HG03442 (cell line): ENCODE measurements around the gene PRIMA1.

ENCODE experiments used
- ATAC-seq: cut with Tn5 transposase; IDR thresholded peaks from one replicate; pipeline ENCODE4 v1.9.1; 2021; ENCODE audit warnings: mild to moderate bottlenecking, moderate library complexity; ENCODE audit not compliant: unreplicated experiment

The PRIMA1 gene

GRCh38 chr14:93734086-93734822 lies 54.0 kb downstream of the PRIMA1 start:
- no peak for ATAC-seq

DNA sequence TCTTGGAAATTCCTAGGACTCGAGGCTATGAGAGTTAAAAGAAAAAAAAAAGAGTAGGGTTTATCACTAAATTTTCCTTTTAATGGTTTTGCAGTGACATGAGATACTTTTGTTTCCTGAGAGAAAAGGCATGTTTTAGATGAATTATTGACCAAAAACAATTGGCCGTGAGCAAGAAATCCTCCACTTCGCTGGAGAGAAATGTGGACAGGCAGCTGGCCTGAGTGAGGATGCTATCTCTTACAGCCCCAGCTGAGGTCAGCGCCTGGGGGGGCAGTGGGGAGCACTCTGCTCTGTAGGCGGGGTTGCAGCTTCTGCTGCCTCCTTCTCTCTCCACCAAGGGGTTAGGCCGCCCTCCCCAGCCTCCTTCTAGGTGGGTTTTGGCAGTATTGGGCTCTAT lies 54.7 kb downstream of the PRIMA1 start:
- no peak for ATAC-seq

DNA sequence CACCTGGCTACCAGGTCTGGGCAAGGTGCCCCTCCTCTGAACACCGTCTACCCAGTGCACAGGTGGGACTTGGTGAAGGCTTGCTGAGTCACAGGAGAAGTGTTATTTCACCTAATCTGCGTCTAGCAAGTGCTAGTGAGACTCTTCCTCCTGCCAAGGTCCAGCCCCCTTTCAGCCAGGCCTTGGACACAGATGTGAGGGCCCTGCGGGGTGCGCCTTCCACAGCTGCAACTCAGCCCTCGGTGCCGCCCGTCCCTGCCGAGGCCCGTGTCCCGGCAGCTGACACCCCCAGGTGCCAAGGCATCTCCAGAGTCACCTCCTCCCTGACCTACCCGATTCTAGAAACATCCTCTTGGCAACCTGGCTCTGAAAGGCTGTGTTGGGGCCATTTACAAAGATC lies 55.1 kb downstream of the PRIMA1 start:
- ATAC-seq, result no peak

DNA sequence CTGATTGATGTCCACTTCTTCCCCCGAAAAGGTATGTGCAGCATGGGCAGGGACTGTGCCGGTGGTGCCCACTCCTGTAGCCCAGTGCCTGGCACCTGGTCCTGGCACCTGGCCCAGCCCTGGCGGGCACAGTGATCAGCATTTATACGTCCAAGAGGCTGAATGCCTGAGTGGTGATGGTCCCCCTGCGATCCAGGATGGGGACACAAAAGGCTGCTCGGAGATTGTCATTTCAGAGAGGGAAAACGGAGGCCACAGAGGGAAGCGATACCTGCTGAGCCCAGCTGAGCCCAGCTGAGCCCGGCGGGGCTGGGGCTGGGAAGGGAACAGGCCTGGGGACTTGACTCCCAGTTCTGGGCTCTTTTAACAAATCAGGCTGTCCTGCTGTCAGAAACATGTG lies 55.8 kb downstream of the PRIMA1 start:
- ATAC-seq, result no peak

DNA sequence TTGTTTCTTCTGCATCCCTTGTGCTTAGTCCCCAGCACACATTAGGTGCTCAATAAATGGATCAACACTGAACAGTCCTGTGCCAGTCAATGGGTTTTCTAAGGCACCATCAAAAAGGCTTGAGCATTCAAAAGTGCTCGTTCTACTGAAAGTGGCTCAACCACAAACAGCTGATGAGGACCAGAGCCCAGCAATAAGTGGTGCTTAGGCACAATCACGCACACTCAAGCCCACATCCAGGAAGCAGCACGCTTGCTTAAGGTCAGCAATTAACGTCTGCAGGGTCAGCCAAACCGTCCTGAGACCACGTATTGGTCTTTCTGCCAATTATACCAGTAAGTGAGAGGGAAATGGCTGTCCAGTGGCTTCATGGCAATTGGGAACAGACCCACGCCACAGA lies 56.5 kb downstream of the PRIMA1 start:
- ATAC-seq, result no peak

- no peak for ATAC-seq
Measured at GRCh38 chr14:93729993-93730392, 58.3 kb downstream of the PRIMA1 start.

GRCh38 chr14:93728651-93729016 lies 59.7 kb downstream of the PRIMA1 start:
- no peak for ATAC-seq

- ATAC-seq, result no peak
Measured at GRCh38 chr14:93727917-93728650, 60.2 kb downstream of the PRIMA1 start.

DNA sequence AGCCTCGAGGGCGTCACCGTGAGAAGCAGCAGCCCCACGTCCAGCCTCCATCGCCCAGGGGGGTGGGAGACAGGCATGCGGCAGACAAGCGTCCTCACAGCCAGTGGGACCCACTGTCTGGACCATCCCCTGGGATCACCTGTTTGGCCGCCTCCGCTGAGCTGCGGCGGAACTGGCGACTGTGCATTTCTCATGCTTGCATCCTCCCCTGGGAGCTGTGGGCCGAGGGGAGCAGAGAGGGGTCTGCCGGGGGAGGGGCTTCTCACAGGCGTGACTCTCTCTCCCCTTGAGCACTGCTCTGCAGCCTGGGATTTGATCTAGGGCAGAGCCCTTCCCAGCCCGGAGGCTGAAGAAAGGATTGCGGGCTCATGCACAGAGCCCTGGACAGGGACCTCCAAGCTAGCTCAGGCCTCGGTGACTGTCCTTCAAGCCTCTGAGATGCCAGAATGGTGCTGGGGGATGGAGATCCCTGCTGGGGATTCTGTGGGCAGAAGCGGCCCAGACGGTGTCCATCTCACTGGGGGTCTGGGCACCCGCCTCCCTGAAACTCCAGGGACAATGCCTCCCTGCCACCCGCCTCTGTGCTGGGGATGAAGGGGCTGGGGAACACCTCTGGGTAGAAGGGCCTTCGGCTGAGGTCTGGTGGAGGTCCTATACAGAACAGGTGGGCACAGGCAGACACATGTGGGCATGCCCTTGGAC lies 61.1 kb downstream of the PRIMA1 start:
- ATAC-seq, result no peak

GRCh38 chr14:93725993-93726392 lies 62.3 kb downstream of the PRIMA1 start:
- no peak for ATAC-seq

- ATAC-seq, result no peak
Measured at GRCh38 chr14:93725002-93725582, 63.2 kb downstream of the PRIMA1 start.

DNA sequence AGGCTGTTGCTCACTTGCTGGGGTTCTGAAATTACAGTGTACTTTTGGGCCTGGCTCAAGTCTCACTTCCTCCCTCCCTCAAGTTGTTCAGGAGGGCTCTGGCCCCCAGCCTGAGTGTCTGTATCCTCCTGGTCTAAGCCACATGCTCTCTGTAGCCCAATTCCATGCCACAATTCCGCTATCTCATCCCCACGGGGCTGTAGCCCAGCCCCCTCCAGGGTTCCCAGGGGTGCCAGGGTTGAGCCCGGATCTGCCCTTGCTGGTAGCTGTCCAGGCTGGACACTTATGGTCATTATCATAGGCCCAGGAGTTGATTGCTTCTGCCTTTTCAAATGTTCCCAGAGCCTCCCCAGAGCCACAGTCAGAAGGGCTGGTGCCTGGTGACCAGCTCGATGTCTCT lies 65.3 kb downstream of the PRIMA1 start:
- ATAC-seq, result no peak

DNA sequence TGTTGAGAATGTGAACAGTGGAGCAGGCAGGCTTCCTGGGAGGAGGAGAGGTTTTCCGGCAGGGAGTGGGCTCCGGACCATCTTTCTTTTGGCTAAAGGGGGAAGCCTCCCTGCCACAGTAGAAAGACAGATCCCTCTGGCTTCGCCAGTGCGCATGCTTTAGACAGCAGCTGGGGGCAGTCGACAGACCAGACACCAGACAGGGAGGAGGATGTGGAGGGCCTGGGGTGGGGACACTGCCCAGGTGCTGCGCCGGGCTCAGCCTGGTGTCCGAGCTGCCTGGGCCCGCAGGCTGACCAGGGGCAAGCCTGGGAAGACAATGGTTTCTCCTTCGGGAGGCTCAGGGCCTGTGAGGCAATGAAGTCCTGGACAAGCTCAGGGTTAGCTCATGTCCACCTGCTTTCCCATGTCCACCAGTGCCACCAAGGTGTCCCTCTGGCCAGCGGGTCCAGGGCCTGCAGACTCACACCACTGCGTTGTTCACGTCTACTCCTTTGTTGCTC lies 67.3 kb downstream of the PRIMA1 start:
- no peak for ATAC-seq

DNA sequence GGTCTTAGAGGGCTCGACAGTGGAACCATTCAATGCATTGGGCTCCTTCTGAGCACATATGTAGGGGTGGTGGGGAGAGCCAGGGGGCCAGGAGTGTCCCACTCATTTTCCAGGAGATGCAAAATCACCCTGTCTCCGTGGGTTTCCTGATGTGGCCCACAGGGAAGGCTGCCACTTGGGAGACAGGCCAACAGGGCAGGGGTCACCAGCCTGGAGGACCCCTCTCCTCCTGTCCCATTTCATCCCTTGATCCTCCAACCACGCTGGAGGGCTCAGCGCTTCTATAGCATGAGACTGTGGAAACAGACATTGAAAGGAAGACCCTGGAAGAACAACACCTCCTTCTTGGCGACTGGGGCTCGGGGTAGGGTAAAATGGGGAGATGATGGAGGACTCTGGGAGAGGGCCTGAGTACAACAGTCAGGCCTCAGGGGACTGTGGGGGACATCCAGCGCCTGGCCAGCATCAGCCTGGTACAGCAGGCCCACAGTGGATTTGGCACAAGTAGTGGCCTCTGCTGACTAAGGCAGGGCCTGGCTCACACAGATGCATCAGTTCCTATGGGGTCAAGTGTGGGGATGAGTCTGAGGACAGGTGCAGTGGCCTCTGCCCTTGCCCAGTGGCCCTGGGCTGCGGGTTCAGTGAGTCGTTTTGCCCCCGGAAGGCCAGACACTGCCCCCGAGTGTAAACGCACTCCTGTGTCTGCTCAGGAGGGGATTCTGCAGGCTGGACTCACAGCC lies 68.0 kb downstream of the PRIMA1 start:
- ATAC-seq, result no peak

- no peak for ATAC-seq
Measured at GRCh38 chr14:93719256-93719655, 69.0 kb downstream of the PRIMA1 start.

DNA sequence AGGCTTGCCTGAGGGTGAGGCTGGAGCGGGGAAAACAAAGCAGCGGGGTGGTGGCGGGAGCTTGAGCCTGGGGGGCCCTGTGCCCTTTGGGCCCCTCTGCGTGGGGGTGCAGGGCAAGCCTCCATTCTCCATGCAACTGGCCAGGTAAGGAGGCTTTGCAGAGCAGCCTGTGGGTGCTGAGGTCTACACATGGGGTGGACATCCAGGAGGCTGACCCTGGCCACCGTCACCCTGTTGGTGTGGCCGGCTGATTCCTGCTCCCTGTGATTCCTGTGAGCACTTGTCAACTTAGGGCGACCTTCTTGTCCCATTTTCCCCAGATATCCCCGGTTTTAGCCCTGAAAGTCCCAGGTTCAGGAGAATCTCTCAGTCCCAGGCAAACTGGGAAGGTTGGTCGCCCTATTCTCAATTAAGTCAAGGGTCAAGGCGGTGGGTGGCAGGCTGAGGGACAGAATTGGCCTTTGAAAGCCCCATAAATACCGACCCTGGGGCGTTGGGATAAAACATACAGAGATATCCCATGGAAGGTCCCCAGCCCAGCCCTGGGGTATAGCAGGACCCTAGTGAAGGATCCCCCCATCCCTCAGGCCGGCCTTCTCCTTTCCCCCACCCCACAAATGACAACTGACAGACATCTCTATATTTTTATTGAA lies 70.5 kb downstream of the PRIMA1 start:
- ATAC-seq, result no peak

DNA sequence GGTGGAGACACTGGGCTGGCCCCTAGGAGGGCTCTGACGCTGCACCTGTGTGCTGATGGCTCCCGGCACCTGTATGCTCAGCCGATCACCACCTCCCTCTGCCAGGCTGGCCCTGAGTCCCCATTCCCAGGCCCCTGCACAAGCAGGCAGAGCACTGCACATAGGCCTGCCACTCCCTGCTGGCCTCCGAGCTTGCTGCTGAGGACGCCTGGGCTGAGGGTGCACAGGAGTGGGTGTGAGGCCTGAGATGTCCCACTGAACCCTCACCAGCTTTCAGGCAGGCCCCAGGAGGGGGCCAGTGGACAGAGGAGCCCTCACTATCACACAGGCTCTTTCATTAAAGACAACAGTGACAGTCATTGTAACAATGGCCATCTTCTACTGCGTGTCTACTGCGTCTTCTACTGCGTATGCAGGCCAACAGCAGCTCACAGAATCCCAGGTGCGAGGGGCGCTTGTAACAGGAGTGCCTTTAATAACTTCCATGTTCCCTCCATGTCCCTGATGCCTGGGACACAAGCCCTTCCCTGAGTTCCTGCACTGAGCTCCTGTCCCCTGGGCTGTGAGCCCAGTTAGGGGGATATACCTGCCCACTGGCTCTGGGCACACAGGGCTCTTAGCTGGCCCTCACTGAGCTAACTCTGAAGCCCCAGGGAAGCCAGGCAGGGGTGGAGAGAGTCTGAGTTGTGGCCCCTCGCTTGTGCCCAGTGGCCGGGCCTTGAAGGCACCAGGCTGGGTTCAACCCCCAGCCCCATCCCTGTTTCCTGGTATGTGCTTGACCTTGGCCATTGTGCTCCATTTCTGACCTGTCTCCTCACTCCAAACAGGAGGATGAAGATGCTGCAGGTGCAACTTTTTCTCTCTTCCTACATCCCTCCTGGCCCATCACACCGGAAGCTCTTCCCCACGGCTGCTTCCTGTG lies 71.3 kb downstream of the PRIMA1 start:
- ATAC-seq, result no peak

- no peak for ATAC-seq
Measured at GRCh38 chr14:93716002-93716745, 72.1 kb downstream of the PRIMA1 start.
